ENCODE results near the gene ZBTB1. TPM values are rescaled to one million over a fixed set of nuclear protein-coding genes. Genes with fewer than 3 reads are reported as not detected.
"Not testable (repeated sequence)": the region's sequence is repeated elsewhere in the genome, so short reads cannot be mapped to it uniquely, and the experiment has no call there.

Gene ZBTB1
- polyA plus RNA-seq, 1 donor = 28.6 TPM

DNA sequence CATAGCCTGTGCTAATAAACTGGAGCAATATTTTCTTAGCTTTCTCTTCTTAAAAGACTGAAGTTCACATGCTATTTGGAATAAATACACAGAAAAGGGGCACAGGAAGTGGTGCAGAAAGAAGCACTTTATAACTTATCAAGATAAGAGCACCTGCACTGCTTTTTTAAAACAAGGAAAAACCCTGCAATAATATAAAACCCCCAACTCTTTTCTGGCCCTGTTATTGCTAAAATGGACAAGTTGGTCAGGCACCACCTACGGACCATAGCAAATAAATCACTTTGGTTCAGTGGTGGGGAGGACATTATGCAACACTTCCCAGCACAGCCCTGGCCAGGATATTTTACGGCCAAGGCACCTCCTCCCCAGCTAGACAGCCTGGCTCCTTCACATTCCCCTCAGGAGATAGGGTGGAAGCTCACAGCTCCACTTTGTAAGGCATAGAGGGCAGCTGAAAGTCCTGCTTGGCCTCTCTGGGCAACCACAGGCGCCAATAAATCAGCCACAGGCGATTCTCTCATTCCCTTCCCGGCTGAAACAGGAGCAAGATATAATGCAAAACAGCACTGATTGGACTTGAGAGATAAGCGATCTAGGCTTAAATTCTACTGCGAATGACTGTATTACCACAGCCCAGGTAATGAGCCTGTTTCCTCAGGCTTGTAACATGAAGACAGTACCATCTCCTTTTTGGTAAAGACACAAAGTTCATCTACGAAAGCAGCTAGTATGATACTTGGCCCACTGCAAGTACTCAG lies 3.0 kb upstream of the ZBTB1 start:
- DNase-seq = no peak

DNA sequence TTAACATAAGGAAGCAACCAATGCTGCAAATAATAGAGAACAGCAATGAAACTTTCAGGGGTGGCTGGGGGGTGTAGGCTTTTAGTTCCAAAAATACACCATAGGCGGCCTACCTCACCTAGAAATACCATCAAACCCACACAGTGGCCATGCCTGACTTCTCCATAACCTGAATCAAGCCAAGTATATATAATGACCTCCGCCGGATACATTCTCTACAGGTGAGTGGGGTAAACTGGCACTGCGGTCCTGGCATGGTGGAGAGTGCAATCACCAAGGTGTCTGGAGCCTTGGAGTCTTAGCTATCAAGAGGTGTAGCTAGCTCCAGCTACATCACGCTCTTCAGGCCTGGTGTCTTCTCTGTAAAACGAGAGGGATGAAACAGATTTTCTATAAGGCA lies 2.1 kb upstream of the ZBTB1 start:
- DNase-seq = no peak

DNA sequence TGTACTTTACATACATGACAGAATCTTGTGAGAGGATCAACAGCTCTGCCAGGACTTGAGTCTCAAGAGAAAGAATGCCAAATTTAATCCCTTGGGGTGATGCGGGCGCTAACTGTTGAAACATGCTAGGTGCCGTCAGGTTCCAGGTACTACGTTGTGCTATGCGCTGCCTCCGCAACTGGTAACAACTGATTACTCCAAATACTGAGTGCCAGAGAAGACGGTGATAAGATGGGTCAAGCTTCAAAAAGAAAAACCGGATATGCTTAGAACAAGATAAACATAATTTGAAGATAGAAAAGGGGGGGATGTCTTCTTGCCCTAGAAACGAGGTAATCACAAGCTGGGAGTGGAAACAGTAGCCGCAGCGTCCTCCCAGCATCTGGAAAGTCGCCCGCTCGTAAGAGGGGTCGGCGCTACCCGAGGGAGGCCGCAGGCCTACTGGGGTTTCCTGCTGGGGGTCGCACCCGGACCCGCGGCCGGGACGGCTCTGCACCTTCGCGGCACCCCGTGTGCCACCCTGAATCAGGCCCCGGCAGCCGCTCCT lies 1.6 kb upstream of the ZBTB1 start:
- DNase-seq = peak; percentile 48

DNA sequence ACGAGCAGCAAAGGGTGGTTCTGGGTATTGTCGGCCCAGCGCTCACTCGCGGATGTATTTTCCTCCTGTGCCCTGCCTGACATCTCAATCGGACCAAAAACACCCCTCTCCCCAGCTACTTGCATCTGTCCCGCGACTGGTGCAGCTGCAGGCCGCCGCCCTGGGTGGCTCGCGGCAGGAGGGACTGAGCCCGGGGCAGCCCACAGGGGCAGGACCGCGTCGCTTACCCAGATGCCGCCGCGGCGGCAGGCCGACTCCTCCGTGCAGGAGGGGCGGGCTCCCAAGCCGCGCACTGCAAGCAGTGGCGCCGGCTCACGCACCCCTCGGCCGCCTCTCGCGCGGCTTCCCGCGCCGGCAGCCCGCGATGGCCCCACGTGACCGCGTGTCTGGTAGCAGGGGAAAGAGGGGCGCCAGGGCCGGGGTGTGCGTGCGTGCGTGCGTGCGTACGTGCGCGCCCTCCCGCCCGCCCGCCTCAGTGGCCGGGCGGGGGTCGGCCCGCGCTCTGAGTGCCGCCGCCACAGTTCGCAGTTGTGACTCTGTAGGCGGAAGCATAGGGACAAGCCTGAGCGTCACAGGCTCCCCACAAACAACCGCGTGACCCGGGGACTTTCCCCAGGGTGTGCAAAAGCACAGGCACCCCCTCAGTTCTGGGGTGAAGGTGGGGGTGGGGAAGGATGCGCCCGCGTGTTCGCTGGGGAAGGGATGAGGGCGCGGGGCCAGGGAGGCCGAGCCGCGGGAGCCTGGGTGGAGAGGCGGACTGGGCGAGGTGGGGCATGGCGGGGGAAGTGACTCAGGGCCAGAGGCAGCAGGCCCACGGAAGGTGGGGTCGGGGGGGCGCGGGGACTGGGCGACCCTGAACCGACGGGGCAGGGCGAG lies 898 bp upstream of the ZBTB1 start, which contains the start of gene ZBTB25:
TSS of gene ZBTB25 (minus strand) at position 405 of the 876 bp plus-strand sequence. CDS start 13,305 bp downstream, outside the sequence.
- peak; percentile 96 for DNase-seq

DNA sequence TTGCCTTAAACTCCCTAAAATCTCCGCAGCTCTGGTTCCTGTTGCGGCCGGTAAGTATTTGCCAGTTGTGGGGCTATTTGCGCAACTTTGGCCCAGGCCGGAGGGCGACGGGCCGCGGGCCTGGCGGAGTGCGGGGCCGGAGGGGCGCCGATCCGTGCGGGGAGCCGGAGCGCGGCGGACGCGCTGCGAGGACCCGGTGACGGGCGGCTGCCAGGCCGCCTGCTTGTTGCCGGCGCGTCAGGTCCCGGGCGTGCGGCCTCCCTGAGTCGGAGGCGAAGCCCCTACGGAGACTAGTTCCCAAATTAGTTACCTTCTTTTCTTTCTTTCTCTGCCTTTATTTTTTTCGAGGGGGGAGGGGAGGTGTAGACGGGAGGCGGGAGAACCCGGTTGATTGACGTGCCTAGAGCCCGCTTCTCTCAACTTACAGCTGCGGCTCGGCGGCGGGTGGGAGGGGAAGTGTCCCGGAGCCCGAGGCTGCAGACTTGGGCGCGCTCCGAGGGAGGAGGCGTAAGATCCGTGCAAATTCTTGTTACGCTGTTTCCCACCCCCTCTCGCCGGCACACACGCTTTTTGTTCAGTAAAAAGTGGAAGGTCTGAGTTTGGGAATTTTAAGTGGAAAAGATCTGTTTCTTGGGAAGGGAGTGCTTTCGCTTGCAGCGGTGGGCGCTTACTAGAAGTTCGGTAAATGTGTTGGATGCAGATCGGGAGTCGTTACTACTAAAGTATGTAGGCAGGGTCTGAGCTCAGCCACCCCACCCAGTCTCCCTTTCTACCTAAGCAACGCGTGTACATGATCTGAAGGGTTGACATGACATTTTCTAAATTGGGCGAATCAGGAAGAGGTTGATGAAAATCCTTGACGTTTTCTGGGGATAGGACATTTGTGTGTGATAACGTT lies 576 bp downstream of the ZBTB1 start:
- peak; percentile 91 for DNase-seq

DNA sequence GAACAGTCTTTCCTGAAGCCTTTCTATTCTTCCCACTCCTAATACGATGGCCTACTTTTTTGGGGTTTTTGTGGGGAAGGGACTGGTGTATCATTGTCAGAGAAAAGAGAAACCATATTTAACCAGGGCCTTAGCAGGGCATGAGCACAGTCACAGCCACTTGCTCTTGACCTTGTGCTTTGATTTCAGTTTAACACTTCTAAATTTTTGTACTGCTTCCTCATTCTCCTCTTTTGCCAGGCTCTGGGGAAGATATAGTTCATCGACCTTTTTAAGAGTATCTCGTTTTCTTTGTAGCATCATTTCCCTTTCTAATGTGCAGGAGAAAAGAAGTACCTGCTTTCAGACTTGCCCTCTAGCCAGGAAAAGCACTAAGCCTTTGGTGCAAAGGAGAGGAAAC lies 2.2 kb downstream of the ZBTB1 start:
- no peak for DNase-seq

DNA sequence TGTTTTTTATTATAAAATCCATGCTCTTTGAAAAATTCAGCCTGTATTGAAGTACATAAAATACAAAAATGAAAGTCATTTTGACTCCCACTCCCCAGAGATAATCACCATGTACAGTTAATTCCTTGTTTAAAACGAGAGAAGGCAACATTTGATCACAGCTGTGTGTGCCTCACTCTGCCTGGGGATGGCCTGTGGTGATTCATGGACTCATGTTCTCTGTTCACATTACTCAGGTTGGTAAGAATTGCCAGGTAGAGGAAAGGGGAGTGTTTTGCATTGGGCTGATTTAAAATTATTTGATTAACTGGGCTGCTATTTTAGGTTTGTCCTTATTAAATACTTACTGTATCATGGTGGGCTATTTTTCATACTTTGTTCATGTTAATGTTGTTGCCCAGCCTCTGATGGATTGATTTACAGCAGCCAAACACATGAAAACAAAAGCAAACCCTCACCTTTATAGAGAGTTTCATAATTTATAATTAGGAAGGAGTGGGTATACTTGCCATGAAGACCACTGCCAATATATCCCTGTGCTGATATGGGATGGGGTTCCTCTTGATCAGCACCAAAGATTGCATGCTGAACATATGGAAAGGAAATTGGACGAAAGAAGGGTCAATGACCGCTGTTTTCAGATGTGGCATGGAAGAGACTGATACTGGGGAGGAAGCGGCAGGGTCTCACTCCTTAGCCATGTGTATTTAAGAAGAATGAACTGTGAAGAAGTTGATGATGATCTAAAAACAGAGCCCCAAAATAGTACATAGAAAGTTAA lies 3.0 kb downstream of the ZBTB1 start:
- DNase-seq = no peak

DNA sequence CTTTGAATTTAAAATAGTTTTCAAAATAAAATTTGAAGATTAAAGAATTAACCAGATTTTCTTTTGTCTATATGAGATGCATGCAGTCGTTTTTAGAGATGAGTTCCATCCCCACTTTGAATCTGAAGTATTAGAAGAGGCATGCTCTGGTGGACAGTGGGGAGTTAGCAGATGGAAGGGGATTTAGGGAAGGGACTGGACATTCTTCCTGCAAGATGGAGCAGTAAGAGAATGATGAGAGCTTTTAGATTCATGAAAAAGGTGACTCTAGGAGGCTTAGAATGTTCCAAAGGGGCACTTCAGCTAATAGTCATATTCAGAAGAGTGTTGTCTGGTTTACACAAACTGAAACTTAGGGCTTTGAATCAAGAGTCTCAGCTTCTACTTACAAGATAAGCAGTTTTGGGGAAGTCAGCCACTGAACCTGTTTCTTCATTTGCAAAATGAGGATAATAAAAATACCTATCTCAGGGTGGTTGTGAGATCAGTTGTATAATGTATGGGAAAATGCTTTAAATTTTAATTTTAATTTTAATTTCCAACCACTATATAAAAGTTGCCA lies 3.7 kb downstream of the ZBTB1 start:
- DNase-seq = no peak

DNA sequence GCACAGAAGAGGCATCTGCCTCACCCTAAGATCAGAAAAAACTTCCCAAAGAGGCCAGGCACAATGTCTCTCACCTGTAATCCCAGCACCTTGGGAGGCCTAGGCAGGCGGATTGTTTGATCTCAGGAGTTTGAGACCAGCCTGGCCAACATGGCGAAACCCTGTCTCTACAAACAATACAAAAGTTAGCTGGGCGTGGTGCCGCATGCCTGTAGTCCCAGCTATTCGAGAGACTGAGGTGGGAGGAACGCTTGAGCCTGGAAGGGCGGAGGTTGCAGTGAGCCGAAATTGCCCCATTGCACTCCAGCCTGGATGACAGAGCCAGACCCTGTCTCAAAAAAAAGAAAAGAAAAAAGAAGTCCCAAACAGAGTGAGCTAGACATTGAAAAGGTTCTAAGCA lies 4.5 kb downstream of the ZBTB1 start:
- DNase-seq = no peak

DNA sequence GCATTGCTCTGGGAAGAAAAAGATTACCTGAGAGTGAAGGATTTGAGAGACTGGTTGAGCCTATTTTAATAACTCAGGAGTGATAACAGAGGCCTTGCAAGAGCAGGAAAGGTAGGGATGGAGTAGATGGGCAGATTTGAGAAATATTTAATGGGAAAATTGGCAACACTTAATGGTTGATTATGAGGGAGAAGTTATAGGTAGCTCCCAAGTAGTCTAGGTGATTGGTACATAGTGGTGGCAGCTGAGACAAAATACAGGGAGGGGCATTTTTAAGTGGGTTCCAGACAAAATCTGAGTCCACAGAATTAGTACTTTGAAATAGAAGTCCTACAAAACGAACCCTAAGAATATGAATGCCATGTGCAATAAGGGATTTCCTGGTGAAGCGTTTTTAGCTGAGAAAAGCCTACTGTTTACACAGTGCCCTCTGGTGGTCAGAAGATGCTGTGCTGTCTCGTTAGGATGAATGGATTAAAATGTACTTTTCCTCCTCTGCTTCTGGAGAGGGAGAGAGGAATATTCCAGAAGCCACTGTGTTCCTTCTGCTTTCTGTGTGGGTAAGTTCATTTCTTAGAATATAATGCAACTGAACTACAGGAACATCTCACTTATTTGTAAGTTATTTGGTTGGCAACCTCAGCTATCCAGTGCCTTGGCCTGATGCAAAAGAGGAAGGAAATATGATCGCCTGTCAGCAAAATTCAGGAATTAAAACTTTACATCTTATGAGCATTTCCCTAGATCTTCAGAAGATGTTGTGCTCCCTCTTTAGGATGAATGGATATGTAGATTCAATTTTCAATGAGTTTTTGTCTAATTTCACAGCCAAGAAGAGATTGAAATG lies 6.5 kb downstream of the ZBTB1 start:
- DNase-seq = peak; percentile 62

DNA sequence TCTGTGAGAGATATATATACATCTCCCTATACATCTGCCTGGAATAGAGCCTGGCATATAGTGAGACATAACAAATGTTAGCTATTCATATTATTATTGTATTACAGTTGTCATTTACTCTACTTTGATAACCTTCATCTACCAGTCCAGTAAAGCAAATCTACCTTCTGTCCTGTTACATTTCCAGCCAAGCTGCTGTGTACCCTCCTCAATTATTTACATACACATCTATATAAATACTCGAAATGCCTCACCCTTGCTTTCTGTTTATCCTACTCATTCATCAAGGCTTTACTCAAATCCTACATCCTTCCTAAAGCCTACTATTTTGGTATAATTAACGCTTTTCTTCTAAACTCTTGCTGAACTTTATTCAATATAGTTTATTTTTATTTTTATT lies 8.7 kb downstream of the ZBTB1 start:
- no peak for DNase-seq

DNA sequence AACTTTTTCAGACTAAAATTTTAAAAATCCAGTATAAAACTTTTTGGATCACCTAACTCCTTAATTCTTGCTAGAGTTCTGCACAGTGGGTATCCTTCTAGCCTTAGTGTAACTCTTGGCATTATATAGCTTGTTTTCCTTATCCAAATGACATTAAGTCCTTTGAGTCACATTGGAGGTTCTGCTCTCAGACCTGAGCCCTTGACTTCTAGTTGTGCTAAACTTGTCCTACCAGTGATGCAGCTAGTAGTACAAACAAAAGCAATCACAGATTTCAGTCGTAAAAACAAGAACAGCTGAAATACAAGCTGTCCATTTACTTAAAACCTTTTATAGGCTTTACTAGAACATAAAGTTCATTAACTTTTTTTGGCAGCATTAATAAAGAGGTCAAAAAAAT lies 10.5 kb downstream of the ZBTB1 start:
- no peak for DNase-seq

DNA sequence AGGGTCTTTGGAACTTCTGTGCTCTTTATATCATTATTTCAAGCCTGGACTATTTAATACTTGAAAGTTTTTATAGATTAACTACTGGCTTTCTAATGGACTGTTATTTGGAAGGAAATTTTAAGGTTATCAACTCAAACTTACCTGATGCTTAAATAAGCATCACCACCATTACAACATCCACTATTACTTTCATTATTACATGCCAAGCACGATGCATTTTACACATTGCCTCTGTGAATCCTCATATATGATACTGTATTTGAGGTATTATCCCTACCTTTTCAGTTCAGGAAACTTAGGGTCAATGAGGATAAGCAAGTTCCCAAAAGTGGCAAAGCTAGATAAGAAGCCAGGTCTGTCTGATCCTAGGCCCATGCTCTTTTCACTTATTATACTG lies 12.4 kb downstream of the ZBTB1 start:
- no peak for DNase-seq

DNA sequence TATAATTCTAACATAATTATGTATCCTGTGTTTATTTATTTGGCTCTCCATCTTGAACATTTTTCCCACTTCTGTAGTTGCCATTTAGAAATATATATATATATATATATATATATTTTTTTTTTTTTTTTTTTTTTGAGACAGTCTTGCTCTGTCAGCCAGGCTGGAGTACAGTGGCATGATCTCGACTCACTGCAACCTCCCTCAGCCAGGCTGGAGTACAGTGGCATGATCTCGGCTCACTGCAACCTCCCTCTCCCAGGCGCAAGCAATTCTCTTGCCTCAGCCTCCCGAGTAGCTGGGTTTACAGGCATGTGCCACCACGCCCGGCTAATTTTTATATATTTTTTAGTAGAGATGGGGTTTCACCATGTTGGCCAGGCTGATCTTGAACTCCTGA lies 13.1 kb downstream of the ZBTB1 start:
- DNase-seq = not testable (repeated sequence)

DNA sequence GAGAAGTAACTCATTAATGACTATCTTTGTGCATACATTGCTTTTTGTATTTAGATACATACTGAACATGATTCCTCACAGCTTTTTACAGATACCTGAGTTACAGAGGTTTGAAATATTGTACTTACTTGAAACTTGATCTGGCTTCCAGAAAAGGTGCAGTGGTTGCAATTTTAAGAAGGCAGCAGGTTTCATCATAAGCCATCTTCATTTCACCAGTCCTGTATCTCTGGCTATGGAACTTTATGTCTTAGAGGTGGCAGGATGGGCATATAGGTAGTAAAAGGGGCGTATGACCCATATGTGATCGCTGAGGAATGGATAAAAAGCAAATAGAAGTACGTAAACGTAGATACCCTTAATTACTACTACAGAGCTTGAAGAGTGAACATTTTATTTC lies 13.7 kb downstream of the ZBTB1 start:
- DNase-seq = no peak

DNA sequence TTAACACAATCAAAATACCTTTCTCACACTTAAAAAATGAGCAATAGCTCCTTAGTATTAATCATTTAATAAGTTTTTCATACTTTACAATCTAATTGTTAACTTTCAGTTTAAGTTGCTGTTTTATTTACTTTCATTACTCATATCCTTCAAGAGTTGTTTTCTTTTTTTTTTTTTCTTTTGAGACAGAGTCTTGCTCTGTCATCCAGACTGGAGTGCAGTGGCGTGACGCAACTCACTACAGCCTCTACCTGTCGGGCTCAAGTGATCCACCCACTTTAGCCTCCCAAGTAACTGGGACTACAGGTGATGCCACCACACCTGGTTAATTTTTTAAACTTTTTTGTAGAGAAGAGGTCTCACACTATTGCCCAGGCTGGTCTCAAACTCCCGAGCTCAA lies 16.1 kb downstream of the ZBTB1 start:
- DNase-seq = no peak

DNA sequence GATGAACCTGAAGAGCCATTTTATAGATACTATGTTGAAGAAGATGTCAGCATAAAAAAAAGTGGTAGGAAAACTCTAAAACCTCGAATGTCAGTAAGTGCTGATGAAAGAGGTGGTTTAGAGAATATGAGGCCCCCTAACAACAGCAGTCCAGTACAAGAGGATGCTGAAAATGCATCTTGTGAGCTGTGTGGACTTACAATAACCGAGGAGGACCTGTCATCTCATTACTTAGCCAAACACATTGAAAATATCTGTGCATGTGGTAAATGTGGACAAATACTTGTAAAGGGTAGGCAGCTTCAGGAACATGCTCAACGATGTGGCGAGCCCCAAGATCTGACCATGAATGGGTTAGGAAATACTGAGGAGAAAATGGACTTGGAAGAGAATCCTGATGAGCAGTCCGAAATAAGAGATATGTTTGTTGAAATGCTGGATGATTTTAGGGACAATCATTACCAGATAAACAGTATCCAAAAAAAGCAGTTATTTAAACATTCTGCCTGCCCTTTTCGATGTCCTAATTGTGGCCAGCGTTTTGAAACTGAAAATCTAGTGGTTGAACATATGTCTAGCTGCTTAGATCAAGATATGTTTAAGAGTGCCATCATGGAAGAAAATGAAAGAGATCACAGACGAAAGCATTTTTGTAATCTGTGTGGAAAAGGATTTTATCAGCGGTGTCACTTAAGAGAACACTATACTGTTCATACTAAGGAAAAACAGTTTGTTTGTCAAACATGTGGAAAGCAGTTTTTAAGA lies 18.2 kb downstream of the ZBTB1 start:
- no peak for DNase-seq

DNA sequence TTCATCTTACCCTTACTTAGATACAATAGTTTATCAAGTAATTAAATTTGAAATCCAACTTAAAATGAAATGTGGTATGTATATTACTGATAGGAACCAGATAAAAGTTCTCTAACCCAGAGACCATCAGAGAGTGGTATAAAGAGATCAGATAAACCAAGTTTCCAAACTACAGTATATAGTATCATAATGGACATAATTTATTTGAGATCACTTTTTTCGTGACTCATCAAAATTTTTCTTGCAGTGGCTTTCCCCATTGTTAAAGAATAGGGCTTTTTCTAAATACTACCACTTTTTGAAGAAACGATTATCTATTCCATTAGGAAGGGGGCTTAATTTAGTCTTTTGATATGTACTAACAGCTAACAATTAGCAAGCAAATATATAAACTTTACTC lies 20.8 kb downstream of the ZBTB1 start:
- no peak for DNase-seq

DNA sequence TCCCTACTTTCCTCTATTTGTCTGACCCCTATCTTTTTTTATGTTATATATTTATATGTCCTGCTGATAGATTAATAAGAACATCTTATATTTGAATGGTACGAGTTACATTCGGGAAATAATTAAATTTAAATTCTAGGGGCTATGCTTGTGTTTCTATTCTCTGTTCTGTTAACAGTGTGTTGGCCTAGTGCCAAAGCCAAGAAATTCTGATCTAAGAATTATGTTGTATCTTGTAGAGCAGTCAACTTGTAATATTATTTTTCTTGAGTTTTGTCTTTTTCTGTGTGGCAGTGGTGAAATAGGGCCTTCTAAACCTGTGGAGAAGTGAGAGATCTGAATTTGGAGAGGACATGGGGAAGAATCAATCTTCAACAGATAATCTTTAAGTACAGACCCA lies 27.0 kb downstream of the ZBTB1 start:
- no peak for DNase-seq
